Type B pancreatic cell (in vitro differentiated cells): ENCODE data around the gene PARP6. TPM values are rescaled to one million over a fixed set of nuclear protein-coding genes. Genes with fewer than 3 reads are reported as not detected.

Experiments used
- DNase-seq: peaks from one replicate; pipeline ENCODE4 v3.0.0; 2021; ENCODE audit warnings: mixed read lengths; ENCODE audit not compliant: unreplicated experiment; ENCODE audit errors: extremely low spot score
- H3K27ac Mint-ChIP-seq: 2 replicates; pipeline ENCODE4 v1.8.0; 2021; ENCODE audit warnings: mild to moderate bottlenecking, mixed read lengths
- H3K27me3 Mint-ChIP-seq: 2 replicates; pipeline ENCODE4 v1.8.0; 2021; ENCODE audit warnings: mixed read lengths
- H3K36me3 Mint-ChIP-seq: 2 replicates; pipeline ENCODE4 v1.8.0; 2021; ENCODE audit warnings: mixed read lengths
- H3K4me1 Mint-ChIP-seq: one replicate; pipeline ENCODE4 v1.8.0; 2021; ENCODE audit warnings: mixed read lengths; ENCODE audit not compliant: unreplicated experiment
- H3K4me3 Mint-ChIP-seq: 2 replicates; pipeline ENCODE4 v1.8.0; 2021; ENCODE audit warnings: mild to moderate bottlenecking, mixed read lengths
- H3K9me3 Mint-ChIP-seq: 2 replicates; pipeline ENCODE4 v1.8.0; 2021; ENCODE audit warnings: mixed read lengths
- CTCF ChIP-seq: fragments of 200-600 bp; sonication (generic); conservative IDR thresholded peaks from 2 replicates; pipeline ENCODE4 v1.5.0; 2021; ENCODE audit warnings: antibody characterized with exemption, mild to moderate bottlenecking
- total RNA-seq: library from RNA; stranded (reverse); gene quantifications from 2 replicates; pipeline ENCODE4 v1.2.1, GENCODE V29; 2021; ENCODE audit warnings: low replicate concordance

Gene PARP6
- total RNA-seq, 1 donor from 2014 or later = 97.5 TPM

GRCh38 chr15:72227720-72228119 is 44.6 kb downstream of the PARP6 start:
- peak overlapping the region; percentile 95 for H3K4me3 Mint-ChIP-seq
- peaks cover 29% of the 10 kb centered on the region for H3K36me3 Mint-ChIP-seq
- no peaks in the 10 kb centered on the region for H3K9me3 Mint-ChIP-seq
- no peaks in the 10 kb centered on the region for H3K27me3 Mint-ChIP-seq
- TF ChIP-seq CTCF = no peak
- no peak for DNase-seq
- H3K27ac Mint-ChIP-seq = peak overlapping the region; percentile 91
- H3K4me1 Mint-ChIP-seq = peaks cover 57% of the 10 kb centered on the region

- H3K4me1 Mint-ChIP-seq = peaks cover 56% of the 10 kb centered on the region
- no peak for DNase-seq
- H3K27me3 Mint-ChIP-seq = no peaks in the 10 kb centered on the region
- peak overlapping the region; percentile 93 for H3K27ac Mint-ChIP-seq
- H3K9me3 Mint-ChIP-seq = no peaks in the 10 kb centered on the region
- H3K36me3 Mint-ChIP-seq = peaks cover 32% of the 10 kb centered on the region
- peak overlapping the region; percentile 85 for H3K4me3 Mint-ChIP-seq
- no peak for TF ChIP-seq CTCF
These were observed 45.2 kb downstream of the PARP6 start for GRCh38 chr15:72227192-72227586.

- Mint-ChIP-seq H3K36me3 (peaks cover 45% of the 10 kb centered on the region), H3K4me3 (no peak overlapping the region), H3K27ac (no peak overlapping the region), H3K27me3 (no peaks in the 10 kb centered on the region), H3K4me1 (peaks cover 64% of the 10 kb centered on the region), H3K9me3 (no peaks in the 10 kb centered on the region)
- DNase-seq = no peak
- no peak for TF ChIP-seq CTCF
These were observed 49.1 kb downstream of the PARP6 start for GRCh38 chr15:72223278-72223677.

- peaks cover 44% of the 10 kb centered on the region for H3K36me3 Mint-ChIP-seq
- H3K9me3 Mint-ChIP-seq = no peaks in the 10 kb centered on the region
- H3K4me1 Mint-ChIP-seq = peaks cover 57% of the 10 kb centered on the region
- H3K27me3 Mint-ChIP-seq = no peaks in the 10 kb centered on the region
- no peak for DNase-seq
- TF ChIP-seq CTCF = no peak
- H3K4me3 Mint-ChIP-seq = peak overlapping the region; percentile 6
- H3K27ac Mint-ChIP-seq = no peak overlapping the region
These were observed 50.0 kb downstream of the PARP6 start for GRCh38 chr15:72222393-72222792.

- H3K27me3 Mint-ChIP-seq = no peaks in the 10 kb centered on the region
- no peaks in the 10 kb centered on the region for H3K9me3 Mint-ChIP-seq
- TF ChIP-seq CTCF = no peak
- DNase-seq = no peak
- H3K27ac Mint-ChIP-seq = peak overlapping the region; percentile 27
- H3K4me3 Mint-ChIP-seq = no peak overlapping the region
- peaks cover 43% of the 10 kb centered on the region for H3K36me3 Mint-ChIP-seq
- H3K4me1 Mint-ChIP-seq = peaks cover 47% of the 10 kb centered on the region
These were observed 51.7 kb downstream of the PARP6 start for GRCh38 chr15:72220687-72221086.

- DNase-seq = no peak
- Mint-ChIP-seq H3K27me3 (no peaks in the 10 kb centered on the region), H3K4me1 (peaks cover 24% of the 10 kb centered on the region), H3K27ac (no peak overlapping the region), H3K36me3 (peaks cover 35% of the 10 kb centered on the region), H3K4me3 (no peak overlapping the region), H3K9me3 (no peaks in the 10 kb centered on the region)
- TF ChIP-seq CTCF = no peak
These were observed 55.1 kb downstream of the PARP6 start for GRCh38 chr15:72217216-72217615.
